Sigmoid colon (tissue), 4 donors: ENCODE data around the gene NTRK3.

Source experiments
- CTCF ChIP-seq, 4 experiments: fragments of 450-650 bp in 3 of 4; fragments of 200-600 bp in 1 of 4; IDR thresholded peaks; one replicate each; pipeline ENCODE4 v1.5.1; 2016 to 2019; ENCODE audit warnings: antibody characterized with exemption in 4 of 4, mild to moderate bottlenecking in 3 of 4, moderate library complexity in 2 of 4
- EP300 ChIP-seq, 4 donors: sonication (generic); formaldehyde crosslinking; IDR thresholded peaks; one replicate each; pipeline ENCODE4 v1.6.1; 2017; ENCODE audit warnings: antibody characterized with exemption in 4 of 4

DNA sequence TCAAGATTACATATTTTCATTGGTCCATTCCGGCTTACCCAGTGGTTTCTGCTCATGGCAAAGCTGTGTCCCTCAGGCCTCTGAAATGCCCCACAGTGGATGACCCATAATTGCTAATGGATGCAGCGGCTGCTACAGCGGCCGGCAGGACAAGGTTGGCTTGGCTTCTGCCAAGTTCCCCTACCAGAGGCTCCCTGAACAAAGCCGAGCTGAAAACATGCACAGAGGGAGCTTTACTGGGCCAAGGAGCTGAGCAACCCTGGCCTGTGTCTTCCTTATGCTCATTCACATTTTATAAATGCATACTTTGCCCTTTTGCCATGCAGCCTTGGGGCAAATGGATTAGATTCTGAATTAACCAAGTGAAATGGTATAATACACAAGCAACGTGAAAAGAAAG lies 150.5 kb downstream of the NTRK3 start:
- no peak for TF ChIP-seq EP300 (IDR thresholded peaks at IDR 0.05)
- TF ChIP-seq CTCF (IDR thresholded peaks at IDR 0.05), result no peak
